ENCODE measurements around the gene IFNL3.
"Not testable (repeated sequence)": the region's sequence is repeated elsewhere in the genome, so short reads cannot be mapped to it uniquely, and the experiment has no call there.

Gene IFNL3

DNA sequence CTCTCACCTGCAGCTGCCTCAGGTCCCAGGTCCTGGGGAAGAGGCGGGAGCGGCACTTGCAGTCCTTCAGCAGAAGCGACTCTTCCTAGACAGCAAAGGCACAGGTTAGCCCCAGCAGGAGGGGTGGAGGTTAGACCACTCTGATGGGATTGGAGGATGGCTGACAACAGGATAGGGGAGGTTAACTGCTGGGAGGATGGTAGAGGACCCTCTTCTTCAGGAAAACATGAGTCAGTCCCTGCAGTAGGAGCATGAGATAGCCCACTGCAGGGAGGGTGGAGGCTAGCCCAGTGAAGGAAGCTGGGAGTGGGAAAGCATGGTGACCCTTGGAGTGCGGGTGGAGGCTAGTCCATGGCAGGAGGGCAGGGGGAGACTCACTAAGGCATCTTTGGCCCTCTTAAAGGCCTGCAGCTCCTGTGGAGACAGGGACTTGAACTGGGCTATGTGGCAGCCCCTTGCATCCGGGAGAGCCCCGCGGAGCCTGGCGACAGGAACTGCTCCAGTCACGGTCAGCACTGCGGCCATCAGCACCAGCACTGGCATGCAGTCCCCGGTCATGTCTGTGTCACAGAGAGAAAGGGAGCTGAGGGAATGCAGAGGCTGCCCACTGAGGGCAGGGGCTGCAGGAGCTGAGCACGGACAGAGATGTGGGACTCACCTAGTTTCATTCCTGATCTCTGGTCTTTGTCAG is at the start of gene IFNL3:
IFNL3 (minus strand) TSS at position 597 of the 691 bp plus-strand sequence; CDS start at position 558, 39 bp downstream.
- DNase-seq (ENCODE audit: low read depth): not testable (repeated sequence)

DNA sequence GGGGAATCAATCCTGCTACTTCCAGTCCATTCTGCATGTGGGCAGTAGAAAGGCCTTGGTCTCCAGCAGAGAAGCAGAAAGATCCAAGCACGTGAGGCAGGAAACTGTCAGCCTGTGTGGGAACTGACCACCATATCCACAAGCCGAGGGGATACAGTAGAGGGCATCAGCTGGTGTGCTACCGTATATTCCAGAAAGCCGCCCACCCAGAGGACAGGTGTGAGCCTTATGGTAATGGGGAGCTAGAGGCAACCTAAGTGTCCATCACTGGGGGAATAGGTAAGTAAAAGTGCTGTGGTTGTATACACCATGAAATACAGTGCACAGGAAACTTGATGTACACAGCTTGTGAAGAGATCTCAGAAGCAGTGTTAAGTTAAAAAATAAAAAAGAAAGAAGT is 48.6 kb upstream of the IFNL3 start:
- no peak for DNase-seq (ENCODE audit: low read depth)

DNA sequence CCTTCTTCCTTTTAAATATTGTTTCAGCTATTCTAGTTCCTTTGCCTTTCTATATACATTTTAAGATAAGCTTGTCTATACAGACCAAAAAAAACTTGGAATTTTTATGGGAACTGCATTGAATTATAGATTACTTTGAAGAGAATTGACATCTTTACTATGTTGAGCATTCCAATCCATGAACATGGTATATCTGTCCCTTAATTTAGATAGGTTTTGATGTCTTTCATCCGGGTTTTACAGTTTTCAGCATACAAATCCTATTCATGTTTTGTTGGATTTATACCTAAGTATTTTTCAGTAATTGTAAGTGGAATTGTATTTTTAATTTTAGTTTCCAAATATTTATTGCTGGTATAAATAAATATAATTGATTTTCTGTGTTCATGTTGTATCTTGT is 39.2 kb upstream of the IFNL3 start:
- no peak for DNase-seq (ENCODE audit: low read depth)

DNA sequence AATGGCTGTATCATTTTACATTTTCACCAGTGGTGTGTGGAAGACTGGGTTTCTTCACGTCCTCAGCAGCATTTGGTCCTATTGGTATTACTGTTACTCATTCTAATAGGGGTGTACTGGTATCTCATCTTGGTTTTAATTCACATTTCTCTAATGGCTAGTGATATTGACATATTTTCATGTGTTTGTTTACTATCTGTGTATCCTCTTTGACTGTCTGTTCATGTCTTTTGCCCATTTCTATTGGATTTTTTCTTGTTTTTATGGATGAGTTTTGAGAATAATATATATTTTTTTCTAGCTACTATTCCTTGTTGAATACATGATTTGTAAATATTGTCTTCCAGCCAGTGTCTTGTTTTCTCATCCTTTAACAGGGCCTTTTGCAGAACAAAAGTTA is 37.2 kb upstream of the IFNL3 start:
- no peak for DNase-seq (ENCODE audit: low read depth)

DNA sequence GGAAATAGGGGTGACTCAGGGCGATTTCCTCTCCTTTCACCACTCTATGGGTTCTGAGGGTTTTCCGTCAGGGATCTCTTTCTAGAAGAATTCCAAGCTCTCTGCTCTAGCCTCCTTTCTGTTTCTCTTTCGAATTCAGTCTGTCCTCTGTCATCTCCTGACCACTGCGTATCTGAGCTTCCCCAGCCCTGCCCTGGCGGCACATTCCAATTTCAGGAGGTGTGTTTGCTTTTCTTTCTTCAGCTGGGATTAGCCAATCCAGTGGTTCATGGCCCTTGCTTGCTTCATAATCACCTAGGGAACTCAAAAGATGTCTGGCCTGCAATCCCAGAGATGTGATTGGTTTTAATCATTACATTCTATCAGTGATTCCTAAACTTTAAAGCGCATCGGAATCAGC is 32.8 kb upstream of the IFNL3 start:
- no peak for DNase-seq (ENCODE audit: low read depth)

DNA sequence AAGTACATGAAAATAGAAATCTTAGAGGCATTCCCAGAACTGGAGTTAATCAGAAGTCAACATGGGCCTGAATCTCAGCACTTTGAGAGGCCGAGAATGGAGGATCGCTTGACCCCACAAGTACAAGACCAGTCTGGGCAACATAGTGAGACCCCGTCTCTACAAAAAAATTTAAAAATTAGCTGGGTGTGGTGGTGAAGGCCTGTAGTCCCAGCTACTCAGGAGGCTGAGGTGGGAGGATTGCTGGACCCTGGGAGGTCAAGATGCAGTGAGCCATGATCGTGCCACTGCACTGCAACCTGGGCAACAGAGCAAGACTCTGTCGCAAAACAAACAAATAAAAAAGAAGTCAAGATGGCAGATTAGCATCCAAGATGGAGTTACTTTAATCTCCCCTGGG is 31.9 kb upstream of the IFNL3 start:
- no peak for DNase-seq (ENCODE audit: low read depth)

DNA sequence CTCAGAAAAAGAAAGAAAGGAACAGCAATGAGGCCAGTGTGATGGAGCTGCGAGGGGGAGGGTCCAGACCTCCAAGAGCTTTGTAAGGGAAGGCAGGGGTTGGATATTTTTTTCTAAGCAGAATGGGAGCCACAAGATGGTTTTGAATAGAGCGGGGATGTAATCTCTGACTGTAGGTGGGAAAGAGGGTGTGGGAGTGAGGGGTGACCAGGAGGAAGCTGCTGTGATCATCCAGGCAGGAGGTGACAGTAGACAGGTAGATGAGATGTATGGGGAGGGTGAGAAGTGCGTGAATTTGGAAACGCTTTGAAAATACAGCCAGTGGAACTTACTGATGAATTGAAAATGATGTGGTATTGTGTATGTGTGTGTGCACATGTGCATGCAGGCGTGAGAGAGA is 30.8 kb upstream of the IFNL3 start:
- no peak for DNase-seq (ENCODE audit: low read depth)

DNA sequence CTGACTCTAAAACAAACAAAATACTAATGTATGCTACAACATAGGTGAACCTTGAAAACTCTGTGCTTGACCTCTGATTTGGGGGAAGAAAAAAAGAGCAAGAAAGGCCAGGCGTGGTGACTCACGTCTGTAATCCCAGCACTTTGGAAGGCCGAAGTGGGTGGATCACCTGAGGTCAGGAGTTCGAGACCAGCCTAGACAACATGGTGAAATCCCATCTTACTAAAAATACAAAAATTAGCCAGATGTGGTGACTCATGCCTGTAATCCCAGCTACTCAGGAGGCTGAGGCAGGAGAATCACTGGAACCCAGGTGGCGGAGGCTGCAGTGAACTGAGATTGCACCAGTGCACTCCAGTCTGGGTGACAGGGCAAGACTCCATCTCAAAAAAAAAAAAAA is 29.1 kb upstream of the IFNL3 start:
- DNase-seq (ENCODE audit: low read depth): not testable (repeated sequence)

DNA sequence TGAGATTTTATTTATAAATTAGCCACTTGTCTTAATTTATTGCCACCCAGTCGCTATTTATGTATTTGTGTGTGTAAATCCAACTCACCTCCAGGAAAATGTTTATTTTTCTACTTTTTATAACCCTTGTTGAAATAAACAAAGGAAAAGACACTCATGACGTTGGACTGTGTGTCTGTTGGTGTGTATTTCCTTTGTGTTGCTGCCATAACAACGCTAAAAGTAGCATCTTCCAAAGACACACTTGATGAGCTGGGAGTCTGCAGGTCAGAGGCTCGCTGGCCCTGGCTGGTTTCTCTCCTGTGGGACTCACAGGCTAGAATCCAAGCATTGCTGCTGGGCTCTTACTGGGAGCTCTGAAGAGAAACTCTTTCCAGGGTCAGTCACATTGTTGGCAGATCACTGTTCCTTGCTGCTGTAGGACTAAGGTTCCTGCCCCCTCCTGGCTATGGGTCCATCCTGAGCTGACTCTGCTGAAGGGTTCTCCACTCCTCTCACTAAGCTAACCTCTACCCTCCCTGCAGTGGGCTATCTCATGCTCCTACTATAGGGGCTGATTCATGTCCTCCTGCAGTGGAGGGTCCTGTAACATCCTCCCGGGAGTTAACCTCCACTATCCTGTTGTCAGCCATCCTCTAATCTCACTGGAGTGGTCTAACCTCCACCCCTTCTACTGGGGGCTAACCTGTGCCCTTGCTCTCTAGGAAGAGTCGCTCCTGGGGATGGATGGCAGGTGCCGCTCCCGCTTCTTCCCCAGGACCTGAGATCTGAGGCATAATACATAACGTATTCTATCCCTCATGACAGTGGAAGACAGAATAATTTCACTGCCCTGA is 25.4 kb upstream of the IFNL3 start:
- no peak for DNase-seq (ENCODE audit: low read depth)

DNA sequence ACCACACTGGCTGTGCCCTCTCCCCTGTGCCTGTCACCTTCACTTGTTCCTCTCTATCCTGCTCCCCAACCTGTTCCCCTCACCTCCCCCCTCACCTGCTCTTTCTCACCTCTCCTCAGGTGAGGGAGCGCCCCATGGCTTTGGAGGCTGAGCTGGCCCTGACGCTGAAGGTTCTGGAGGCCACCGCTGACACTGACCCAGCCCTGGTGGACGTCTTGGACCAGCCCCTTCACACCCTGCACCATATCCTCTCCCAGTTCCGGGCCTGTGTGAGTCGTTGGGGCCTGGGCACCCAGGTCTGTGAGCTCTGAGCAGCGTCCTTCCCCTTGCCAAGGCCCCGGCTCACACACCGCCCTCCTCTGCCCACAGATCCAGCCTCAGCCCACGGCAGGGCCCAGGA is 24.6 kb upstream of the IFNL3 start:
- not testable (repeated sequence) for DNase-seq (ENCODE audit: low read depth)

DNA sequence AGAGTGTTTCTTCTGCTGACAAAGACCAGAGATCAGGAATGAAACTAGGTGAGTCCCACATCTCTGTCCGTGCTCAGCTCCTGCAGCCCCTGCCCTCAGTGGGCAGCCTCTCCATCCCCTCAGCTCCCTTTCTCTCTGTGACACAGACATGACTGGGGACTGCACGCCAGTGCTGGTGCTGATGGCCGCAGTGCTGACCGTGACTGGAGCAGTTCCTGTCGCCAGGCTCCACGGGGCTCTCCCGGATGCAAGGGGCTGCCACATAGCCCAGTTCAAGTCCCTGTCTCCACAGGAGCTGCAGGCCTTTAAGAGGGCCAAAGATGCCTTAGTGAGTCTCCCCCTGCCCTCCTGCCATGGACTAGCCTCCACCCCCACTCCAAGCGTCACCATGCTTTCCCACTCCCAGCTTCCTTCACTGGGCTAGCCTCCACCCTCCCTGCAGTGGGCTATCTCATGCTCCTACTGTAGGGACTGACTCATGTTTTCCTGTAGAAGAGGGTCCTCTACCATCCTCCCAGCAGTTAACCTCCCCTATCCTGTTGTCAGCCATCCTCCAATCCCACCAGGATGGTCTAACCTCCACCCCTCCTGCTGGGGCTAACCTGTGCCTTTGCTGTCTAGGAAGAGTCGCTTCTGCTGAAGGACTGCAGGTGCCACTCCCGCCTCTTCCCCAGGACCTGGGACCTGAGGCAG is 23.9 kb upstream of the IFNL3 start:
- not testable (repeated sequence) for DNase-seq (ENCODE audit: low read depth)

DNA sequence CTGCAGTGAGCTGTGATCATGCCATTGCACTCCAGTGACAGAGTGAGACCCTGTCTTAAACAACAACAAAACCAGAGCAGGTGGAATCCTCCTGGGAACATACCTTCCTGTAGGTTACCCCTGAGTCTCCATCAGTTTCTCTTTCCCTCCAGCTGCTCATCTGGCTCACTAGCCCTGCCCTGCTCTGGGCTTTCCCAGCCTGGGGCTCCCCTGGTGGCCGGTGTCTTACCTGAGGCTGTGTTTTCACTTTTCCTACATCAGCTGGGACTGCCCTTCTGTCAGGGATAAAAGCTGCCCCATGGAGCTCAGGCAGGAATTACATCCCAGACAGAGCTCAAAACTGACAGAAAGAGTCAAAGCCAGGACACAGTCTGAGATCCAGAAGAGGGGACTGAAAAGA is 23.3 kb upstream of the IFNL3 start, which contains the start of gene IFNL2:
IFNL2 (plus strand) TSS at position 312 of the 400 bp plus-strand sequence. CDS start 173 bp downstream, outside the sequence.
- not testable (repeated sequence) for DNase-seq (ENCODE audit: low read depth)

DNA sequence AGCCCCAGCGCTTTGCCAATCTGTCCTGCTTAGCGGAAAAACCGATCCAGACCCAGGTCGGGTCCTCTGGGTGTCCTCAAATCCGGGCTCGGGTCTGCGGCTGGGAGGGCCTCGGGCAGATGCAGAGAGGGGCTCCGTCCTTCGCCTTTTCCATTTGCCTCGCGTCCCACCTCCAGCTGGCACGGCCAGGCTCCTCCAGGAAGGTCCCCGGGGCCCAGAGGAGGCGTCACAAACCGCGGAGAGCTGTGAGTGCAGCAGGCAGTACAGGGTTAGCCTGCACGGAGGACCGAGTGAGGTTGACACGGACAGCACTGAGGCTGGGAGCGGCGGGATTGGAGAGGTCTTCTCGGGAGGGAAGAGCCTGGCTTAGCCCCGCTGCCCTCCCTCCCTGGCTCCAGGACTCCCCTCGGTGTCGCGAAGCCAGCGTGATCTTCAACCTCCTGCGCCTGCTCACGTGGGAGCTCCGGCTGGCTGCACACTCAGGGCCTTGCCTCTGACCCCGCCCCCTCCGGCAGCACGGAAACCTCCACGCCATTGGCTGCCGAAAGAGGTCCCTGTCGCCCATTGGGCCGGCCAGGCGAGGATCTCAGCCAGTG is 20.6 kb upstream of the IFNL3 start:
- DNase-seq (ENCODE audit: low read depth): no peak

DNA sequence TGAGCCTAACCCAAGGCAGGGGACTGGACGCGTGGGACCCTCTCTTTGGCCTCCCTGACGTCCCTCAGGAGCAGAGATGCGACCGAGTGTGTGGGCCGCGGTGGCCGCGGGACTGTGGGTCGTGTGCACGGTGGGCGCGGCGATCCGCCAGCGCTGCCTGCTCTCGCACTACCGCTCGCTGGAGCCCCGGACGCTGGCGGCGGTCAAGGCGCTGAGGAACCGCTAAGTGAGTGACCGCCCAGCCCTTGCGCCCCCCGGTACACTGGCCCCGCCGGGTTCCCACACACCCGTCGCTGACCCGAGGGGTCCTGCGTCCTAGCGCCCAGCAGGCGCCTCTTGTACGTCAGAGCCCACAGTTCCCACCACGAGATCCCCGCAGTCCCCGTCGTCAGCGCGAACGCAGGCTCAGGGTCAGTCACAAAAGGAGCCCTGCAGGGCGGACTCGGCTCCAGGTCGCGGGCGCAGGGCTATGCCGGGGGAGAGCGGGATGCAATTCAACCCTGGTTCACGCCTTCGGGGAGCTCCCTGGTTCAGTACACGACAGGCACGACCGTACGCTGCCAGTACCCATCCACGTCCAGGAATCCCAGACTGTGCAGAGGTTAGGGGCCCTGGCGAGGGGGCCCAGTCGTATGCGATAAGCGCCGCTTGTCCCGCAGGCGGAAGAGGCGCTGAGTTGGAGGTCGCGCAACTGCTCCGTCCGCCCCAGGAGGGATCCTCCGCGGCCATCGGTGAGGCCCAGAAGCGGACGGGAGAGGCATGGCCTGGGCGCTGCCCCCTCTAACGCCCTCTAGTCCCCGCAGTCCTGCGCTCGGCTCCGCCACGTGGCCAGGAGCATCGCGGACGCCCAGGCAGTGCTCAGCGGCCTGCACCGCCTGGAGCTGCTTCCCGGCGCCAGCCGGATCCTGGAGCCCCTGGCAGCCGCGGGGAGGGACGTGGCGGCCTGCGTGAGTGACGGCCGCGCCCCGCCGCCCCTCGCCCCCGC is 19.8 kb upstream of the IFNL3 start:
- no peak for DNase-seq (ENCODE audit: low read depth)

DNA sequence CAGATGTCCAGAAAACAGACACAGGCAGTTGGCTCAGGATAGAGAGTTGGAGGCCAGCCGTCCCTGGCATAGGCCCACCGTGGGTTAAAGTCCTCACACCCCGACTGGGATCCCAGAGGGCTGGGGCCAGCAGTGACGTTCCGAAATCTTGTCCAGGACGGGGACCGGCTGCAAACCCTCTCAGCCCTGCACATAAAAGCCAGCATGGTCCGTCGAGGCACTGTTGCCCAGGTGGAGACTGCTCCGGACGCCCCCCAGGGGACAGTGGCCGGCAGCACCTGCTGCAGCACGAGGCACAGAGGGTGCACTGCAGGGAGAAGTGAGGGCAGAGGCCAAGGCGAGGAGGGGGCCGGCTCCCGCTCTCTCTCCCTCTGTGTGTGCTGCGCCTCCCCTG is 19.1 kb upstream of the IFNL3 start:
- DNase-seq (ENCODE audit: low read depth): no peak

DNA sequence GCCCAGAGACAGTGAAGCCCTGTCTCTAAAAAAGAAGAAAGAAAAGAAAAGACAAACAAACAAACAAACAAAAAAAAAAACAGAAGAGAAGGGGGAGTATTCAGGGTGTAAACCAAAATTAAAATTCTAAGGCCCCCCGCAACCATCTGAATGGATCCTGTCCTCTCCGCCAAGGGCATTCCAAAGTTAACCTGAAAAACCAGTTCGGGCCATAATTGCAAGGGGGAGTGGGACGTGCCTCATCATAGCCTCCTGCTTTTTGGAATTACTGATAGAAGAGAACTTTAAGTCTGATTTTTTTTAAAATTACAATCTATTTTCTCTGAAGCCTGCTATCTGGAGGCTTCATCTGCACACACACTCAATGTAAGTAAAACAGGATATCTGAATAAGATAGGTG is 17.7 kb upstream of the IFNL3 start:
- DNase-seq (ENCODE audit: low read depth): no peak

DNA sequence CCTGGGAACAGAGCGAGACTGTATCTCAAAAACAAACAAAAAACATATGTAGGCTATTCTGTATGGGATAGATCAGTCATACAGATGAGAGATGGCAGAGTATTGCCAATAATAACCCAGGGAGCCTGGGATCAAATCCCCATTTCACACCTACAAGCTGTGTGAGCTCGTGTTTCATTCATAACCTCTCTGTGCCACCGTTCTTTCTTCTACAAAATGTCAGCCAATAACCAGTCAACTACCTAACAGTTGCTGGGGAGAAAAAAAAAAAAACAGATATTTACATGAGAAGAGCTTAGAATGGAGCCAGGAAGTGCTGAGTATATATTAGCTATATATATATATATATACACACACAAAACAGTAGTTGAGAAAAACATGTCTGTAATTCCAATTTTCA is 16.9 kb upstream of the IFNL3 start:
- no peak for DNase-seq (ENCODE audit: low read depth)

DNA sequence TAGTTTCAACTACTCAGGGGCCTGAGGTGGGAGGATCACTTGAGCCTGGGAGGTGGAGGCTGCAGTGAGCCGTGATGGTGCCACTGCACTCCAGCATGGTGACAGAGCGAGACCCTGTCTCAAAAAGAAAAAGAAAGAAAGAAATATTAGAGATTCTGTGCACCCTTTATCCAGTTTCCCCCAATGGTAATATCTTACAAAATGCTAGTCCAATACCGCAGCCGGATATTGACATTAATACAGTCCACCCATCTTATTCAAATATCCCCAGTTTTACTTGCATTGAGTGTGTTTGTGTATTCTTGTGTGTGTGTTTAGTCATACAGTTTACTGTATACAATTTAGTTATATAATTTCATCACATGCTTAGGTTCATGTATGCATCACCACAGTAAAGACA is 12.4 kb upstream of the IFNL3 start:
- no peak for DNase-seq (ENCODE audit: low read depth)

DNA sequence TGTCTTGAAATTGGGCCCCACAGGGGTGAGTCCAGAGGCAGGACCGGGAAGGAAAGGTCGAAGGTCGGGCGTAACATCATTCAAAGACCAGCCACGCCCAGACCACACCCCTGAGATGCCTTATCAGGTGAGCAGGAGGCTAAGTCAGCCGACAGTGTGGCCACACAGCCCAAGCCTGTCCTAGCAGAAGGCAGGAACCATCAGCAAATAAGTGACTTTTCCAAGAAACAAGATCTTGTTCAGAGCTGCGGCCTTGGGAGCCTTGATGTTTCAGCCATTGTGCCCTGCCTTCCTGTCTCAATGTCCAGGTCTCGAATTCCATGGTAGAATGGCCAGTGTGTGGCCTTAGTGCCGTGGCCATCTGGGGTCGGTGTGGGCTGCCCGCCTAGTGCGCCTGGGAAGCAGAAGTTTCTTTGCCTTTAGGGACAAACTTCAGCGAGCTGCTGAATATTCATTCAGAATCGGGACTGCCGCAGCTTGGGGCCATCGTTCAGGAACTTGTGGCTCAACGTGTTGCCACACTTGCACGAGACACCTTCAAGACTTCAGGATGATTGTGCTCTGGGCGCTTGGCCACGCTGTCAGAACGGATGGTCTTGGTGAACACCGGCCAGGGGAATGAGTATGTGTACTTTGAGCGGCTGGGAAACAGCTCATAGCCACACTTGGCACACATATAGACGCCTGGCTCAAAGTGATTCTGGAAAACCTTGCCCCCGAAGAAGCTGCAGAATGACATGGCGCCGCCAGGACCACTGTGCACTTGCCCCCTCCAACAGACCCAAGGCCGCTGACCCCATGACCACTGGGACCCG is 9.9 kb upstream of the IFNL3 start:
- no peak for DNase-seq (ENCODE audit: low read depth)

Data from stimulated activated CD8-positive, alpha-beta memory T cell treated with anti-CD3 and anti-CD28 coated beads, Interleukin-12 subunit alpha, Interleukin-12 subunit beta, amount 100 ng/mL, for 1 hour (primary cell).